ENCODE measurements around the gene EEF1E1. TPM values are rescaled to one million over a fixed set of nuclear protein-coding genes. Genes with fewer than 3 reads are reported as not detected.

The EEF1E1 gene
- total and polyA plus RNA-seq, 9 of the 15 experiments (the other 6 are each of a cell fraction or from before 2014, with no cell fraction given): 135 to 1,355 (median 327) TPM

- TF ChIP-seq PBX2 (CRISPR knock-in tag; IDR thresholded peaks at IDR 0.05; ENCODE audit: low read depth) (no peak), PBX2 (tag; conservative IDR thresholded peaks at IDR 0.05; ENCODE audit: low read depth) (0 out of 2 replicates have a peak, but pooled peaks have one; percentile 31), NUFIP1 (IDR thresholded peaks at IDR 0.05; ENCODE audit: partially characterized antibody) (no peak), RHOXF2B (CRISPR knock-in tag; conservative IDR thresholded peaks at IDR 0.05) (no peak), BRF1 (IDR thresholded peaks at IDR 0.05; ENCODE audit: borderline replicate concordance, extremely low read depth, insufficient read length) (no peak), ZNF280A (IDR thresholded peaks at IDR 0.05; ENCODE audit: low read depth, partially characterized antibody) (no peak), EWSR1 (IDR thresholded peaks at IDR 0.05; ENCODE audit: borderline replicate concordance, low read depth, partially characterized antibody) (no peak), CBFA2T3 (IDR thresholded peaks at IDR 0.05) (no peak), NFYB (IDR thresholded peaks at IDR 0.05; ENCODE audit: extremely low read depth, insufficient read length) (peak; percentile 26), DDX20 (tag; IDR thresholded peaks at IDR 0.05; ENCODE audit: low read depth) (no peak), TFE3 (CRISPR knock-in tag; IDR thresholded peaks at IDR 0.05) (no peak), FOXM1 (IDR thresholded peaks at IDR 0.05; ENCODE audit: low read depth) (no peak), FOXM1 (CRISPR knock-in tag; IDR thresholded peaks at IDR 0.05; ENCODE audit: low read depth) (no peak), ZSCAN29 (IDR thresholded peaks at IDR 0.05) (no peak)
- TF ChIP-seq, protein P1, sequence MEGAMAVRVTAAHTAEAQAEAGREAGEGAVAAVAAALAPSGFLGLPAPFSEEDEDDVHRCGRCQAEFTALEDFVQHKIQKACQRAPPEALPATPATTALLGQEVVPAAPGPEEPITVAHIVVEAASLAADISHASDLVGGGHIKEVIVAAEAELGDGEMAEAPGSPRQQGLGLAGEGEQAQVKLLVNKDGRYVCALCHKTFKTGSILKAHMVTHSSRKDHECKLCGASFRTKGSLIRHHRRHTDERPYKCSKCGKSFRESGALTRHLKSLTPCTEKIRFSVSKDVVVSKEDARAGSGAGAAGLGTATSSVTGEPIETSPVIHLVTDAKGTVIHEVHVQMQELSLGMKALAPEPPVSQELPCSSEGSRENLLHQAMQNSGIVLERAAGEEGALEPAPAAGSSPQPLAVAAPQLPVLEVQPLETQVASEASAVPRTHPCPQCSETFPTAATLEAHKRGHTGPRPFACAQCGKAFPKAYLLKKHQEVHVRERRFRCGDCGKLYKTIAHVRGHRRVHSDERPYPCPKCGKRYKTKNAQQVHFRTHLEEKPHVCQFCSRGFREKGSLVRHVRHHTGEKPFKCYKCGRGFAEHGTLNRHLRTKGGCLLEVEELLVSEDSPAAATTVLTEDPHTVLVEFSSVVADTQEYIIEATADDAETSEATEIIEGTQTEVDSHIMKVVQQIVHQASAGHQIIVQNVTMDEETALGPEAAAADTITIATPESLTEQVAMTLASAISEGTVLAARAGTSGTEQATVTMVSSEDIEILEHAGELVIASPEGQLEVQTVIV (CRISPR knock-in tag; IDR thresholded peaks at IDR 0.05; ENCODE audit: borderline replicate concordance): no peak
- TF ChIP-seq, protein P2, sequence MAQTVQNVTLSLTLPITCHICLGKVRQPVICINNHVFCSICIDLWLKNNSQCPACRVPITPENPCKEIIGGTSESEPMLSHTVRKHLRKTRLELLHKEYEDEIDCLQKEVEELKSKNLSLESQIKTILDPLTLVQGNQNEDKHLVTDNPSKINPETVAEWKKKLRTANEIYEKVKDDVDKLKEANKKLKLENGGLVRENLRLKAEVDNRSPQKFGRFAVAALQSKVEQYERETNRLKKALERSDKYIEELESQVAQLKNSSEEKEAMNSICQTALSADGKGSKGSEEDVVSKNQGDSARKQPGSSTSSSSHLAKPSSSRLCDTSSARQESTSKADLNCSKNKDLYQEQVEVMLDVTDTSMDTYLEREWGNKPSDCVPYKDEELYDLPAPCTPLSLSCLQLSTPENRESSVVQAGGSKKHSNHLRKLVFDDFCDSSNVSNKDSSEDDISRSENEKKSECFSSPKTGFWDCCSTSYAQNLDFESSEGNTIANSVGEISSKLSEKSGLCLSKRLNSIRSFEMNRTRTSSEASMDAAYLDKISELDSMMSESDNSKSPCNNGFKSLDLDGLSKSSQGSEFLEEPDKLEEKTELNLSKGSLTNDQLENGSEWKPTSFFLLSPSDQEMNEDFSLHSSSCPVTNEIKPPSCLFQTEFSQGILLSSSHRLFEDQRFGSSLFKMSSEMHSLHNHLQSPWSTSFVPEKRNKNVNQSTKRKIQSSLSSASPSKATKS (CRISPR knock-in tag; IDR thresholded peaks at IDR 0.05): no peak
Observed at GRCh38 chr6:8102122-8102958, at the start of gene EEF1E1 (continued).
